NCI-H446 treated with DMSO at 0.1 percent for 48 hours (cell line): Measurements from ENCODE around the gene TEPSIN.

Experiments used
- DNase-seq: peaks from one replicate; lab custom pipeline; 2025; lab: John Stamatoyannopoulos, UW

TEPSIN gene

GRCh38 chr17:81221371-81221841 is 17.4 kb downstream of the TEPSIN start:
- no peak for DNase-seq

GRCh38 chr17:81219476-81220180 is 19.2 kb downstream of the TEPSIN start:
- no peak for DNase-seq

- DNase-seq: no peak
Measured at GRCh38 chr17:81218991-81219390, 19.9 kb downstream of the TEPSIN start.

- no peak for DNase-seq
Measured at GRCh38 chr17:81218459-81218858, 20.4 kb downstream of the TEPSIN start.

GRCh38 chr17:81217491-81217890 is 21.4 kb downstream of the TEPSIN start:
- no peak for DNase-seq

- DNase-seq: no peak
Measured at GRCh38 chr17:81213978-81214377, 24.9 kb downstream of the TEPSIN start.

GRCh38 chr17:81212365-81212764 is 26.5 kb downstream of the TEPSIN start:
- no peak for DNase-seq

- no peak for DNase-seq
Measured at GRCh38 chr17:81210868-81211267, 28.0 kb downstream of the TEPSIN start.

GRCh38 chr17:81210466-81210865 is 28.4 kb downstream of the TEPSIN start:
- no peak for DNase-seq

- no peak for DNase-seq
Measured at GRCh38 chr17:81209141-81209540, 29.7 kb downstream of the TEPSIN start.

- no peak for DNase-seq
Measured at GRCh38 chr17:81208651-81209050, 30.2 kb downstream of the TEPSIN start.

- DNase-seq: no peak
Measured at GRCh38 chr17:81207610-81208581, 31.0 kb downstream of the TEPSIN start.

- DNase-seq: no peak
Measured at GRCh38 chr17:81206657-81207056, 32.2 kb downstream of the TEPSIN start.

GRCh38 chr17:81206166-81206565 is 32.7 kb downstream of the TEPSIN start:
- no peak for DNase-seq

GRCh38 chr17:81204578-81204977 is 34.3 kb downstream of the TEPSIN start:
- DNase-seq: no peak

GRCh38 chr17:81203136-81203535 is 35.7 kb downstream of the TEPSIN start:
- no peak for DNase-seq

- DNase-seq: no peak
Measured at GRCh38 chr17:81202318-81202717, 36.5 kb downstream of the TEPSIN start.

GRCh38 chr17:81200695-81201580 is 37.9 kb downstream of the TEPSIN start:
- no peak for DNase-seq

GRCh38 chr17:81200201-81200600 is 38.7 kb downstream of the TEPSIN start:
- no peak for DNase-seq

- DNase-seq: no peak
Measured at GRCh38 chr17:81199482-81199830, 39.4 kb downstream of the TEPSIN start.

- no peak for DNase-seq
Measured at GRCh38 chr17:81198826-81199481, 39.9 kb downstream of the TEPSIN start.
